SK-N-MC (cell line): ENCODE data around the gene NTNG1.

Experiments
- EZH2 ChIP-seq: fragments of 200-600 bp; sonication (generic); IDR thresholded peaks from one replicate; pipeline ENCODE4 v1.6.1; 2017; ENCODE audit warnings: antibody characterized with exemption
- FOXP2 ChIP-seq: optimal IDR thresholded peaks from 2 replicates; pipeline ENCODE3; 2011; ENCODE audit warnings: mild to moderate bottlenecking, moderate library complexity; ENCODE audit not compliant: insufficient read depth; ENCODE audit errors: extremely low read length, control extremely low read depth
- POLR2AphosphoS5 ChIP-seq: IDR thresholded peaks from 2 replicates; pipeline ENCODE4 v1.6.1; 2012; ENCODE audit warnings: mild to moderate bottlenecking, low read depth, low read length, borderline replicate concordance

DNA sequence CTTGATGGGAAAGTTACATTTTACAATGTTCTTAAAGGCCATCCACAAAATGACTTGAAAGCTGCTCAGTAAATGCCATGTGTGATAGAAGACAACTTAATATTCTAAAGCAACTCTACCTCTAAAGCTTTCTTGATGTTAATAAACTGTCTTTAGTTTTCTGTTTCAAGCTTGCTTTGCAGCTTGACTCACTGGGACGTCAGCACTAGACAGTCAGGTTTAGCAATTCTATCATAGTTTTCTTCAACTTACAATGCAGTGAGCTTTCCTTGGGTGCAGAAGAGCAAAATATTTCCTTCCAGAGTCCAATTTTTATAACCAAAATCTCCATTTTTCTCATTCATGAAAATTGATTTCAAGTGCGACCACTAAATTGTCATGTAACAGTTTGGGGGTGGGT lies 273.1 kb downstream of the NTNG1 start:
- TF ChIP-seq POLR2AphosphoS5 = no peak
- no peak for TF ChIP-seq EZH2
- TF ChIP-seq FOXP2 = no peak
